Gastrocnemius medialis (tissue), 4 donors: ENCODE measurements around the gene ATP5F1D. TPM values are rescaled to one million over a fixed set of nuclear protein-coding genes. Genes with fewer than 3 reads are reported as not detected.

ENCODE experiments used
- ATAC-seq, 2 donors: fragments of 150-250 bp; one replicate each; pipeline ENCODE4 v1.9.1; 2016
- DNase-seq, 2 donors: peaks; one replicate each; pipeline ENCODE4 v3.0.0-alpha.2; 2019
- H3K27ac ChIP-seq, 4 donors: fragments of 200-600 bp; sonication (generic); 1 replicate in 1 of 4; 2 replicates in 3 of 4; pipeline ENCODE4 v1.5.1; 2016 to 2018; ENCODE audit warnings: mild to moderate bottlenecking in 2 of 4, moderate library complexity in 1 of 4
- H3K27me3 ChIP-seq, 3 donors: fragments of 200-600 bp; sonication (generic) in 2 of 3; 1 replicate in 1 of 3; 2 replicates in 2 of 3; pipeline versions ENCODE4 v1.5.1 to v1.6.0; 2016 to 2019; ENCODE audit warnings: mild to moderate bottlenecking in 1 of 3, moderate library complexity in 1 of 3
- H3K36me3 ChIP-seq, 2 donors: fragments of 200-600 bp; sonication (generic) in 1 of 2; one replicate each; pipeline ENCODE4 v1.5.1; 2017 to 2018
- H3K4me1 ChIP-seq, 2 donors: fragments of 200-600 bp; sonication (generic) in 1 of 2; one replicate each; pipeline ENCODE4 v1.5.1; 2016 to 2017; ENCODE audit warnings: mild to moderate bottlenecking in 2 of 2
- H3K4me3 ChIP-seq, 4 donors: fragments of 200-600 bp; sonication (generic) in 3 of 4; 1 replicate in 1 of 4; 2 replicates in 3 of 4; pipeline ENCODE4 v1.5.1; 2016 to 2019; ENCODE audit warnings: mild to moderate bottlenecking in 2 of 4
- H3K9me3 ChIP-seq, 3 donors: fragments of 200-600 bp; sonication (generic) in 2 of 3; 1 replicate in 1 of 3; 2 replicates in 2 of 3; pipeline ENCODE4 v1.5.1; 2016 to 2019
- CTCF ChIP-seq, 5 experiments: fragments of 450-650 bp in 3 of 5; fragments of 200-600 bp in 2 of 5; sonication (generic) in 2 of 5; IDR thresholded peaks in 4 of 5; conservative IDR thresholded peaks in 1 of 5; 1 replicate in 4 of 5; 2 replicates in 1 of 5; pipeline ENCODE4 v1.5.1; 2016 to 2019; ENCODE audit warnings: antibody characterized with exemption in 5 of 5, mild to moderate bottlenecking in 3 of 5, moderate library complexity in 3 of 5
- POLR2A ChIP-seq, 2 donors: fragments of 450-650 bp; IDR thresholded peaks; one replicate each; pipeline ENCODE4 v1.6.1; 2017; ENCODE audit warnings: antibody characterized with exemption in 2 of 2, mild to moderate bottlenecking in 2 of 2, moderate library complexity in 2 of 2
- in situ Hi-C, 4 donors: fragments of 200-750 bp; cut with MboI; loops; one replicate each; pipeline versions ENCODE4 v1.15.0 to v1.8.0; 2017; ENCODE audit warnings: low sequenced_read_pairs in 4 of 4
- intact Hi-C: fragments of 100-400 bp; cut with DNase I; formaldehyde crosslinking; loops from one replicate; pipeline ENCODE4 v1.15.1; 2023; ENCODE audit warnings: low total_unique reads
- total RNA-seq, 4 donors: library from RNA; depleted of rRNA; stranded (reverse); fragments of >200 nt; gene quantifications; one replicate each; pipeline versions ENCODE4 v1.1.0 to v1.2.3, GENCODE V29; 2016

Gene ATP5F1D
- total RNA-seq, 4 donors from 2014 or later = 189 to 442 (median 273) TPM

GRCh38 chr19:1256646-1257474 lies 15.3 kb downstream of the ATP5F1D start:
- TF ChIP-seq POLR2A (IDR thresholded peaks at IDR 0.05) (no peak), CTCF (IDR thresholded peaks at IDR 0.05 in 4 of 5, conservative IDR thresholded peaks at IDR 0.05 in 1 of 5) (no peak)
- intact Hi-C loops (no loop called here), in situ Hi-C loops (no loop called here)
- no peaks in the 10 kb centered on the region for H3K27me3 ChIP-seq
- H3K27ac ChIP-seq = peak overlapping the region; percentile 94 to 99 (median 96)
- peaks cover 61 to 66% of the 10 kb centered on the region in 2 donors for H3K4me1 ChIP-seq
- H3K4me3 ChIP-seq = no peak overlapping the region
- H3K36me3 ChIP-seq = peaks cover 0 to 46% of the 10 kb centered on the region in 2 donors
- ATAC-seq (no peak), DNase-seq (no peak)
- no peaks in the 10 kb centered on the region for H3K9me3 ChIP-seq

GRCh38 chr19:1257475-1258162 lies 16.1 kb downstream of the ATP5F1D start:
- no peaks in the 10 kb centered on the region for H3K9me3 ChIP-seq
- H3K4me3 ChIP-seq = no peak overlapping the region
- in situ Hi-C loops (no loop called here), intact Hi-C loops (no loop called here)
- DNase-seq (no peak), ATAC-seq (no peak)
- TF ChIP-seq POLR2A (IDR thresholded peaks at IDR 0.05) = no peak
- TF ChIP-seq CTCF (IDR thresholded peaks at IDR 0.05 in 4 of 5, conservative IDR thresholded peaks at IDR 0.05 in 1 of 5) = no peak
- H3K27ac ChIP-seq = peak overlapping the region; percentile 94 to 99 (median 96)
- H3K4me1 ChIP-seq = peaks cover 64 to 66% of the 10 kb centered on the region in 2 donors
- H3K36me3 ChIP-seq = peaks cover 0 to 45% of the 10 kb centered on the region in 2 donors
- H3K27me3 ChIP-seq = no peaks in the 10 kb centered on the region

- no peak for DNase-seq
- ATAC-seq = no peak
- in situ Hi-C loops (no loop called here), intact Hi-C loops (no loop called here)
- Histone ChIP-seq H3K27me3 (no peaks in the 10 kb centered on the region), H3K4me1 (peaks cover 63 to 65% of the 10 kb centered on the region in 2 donors), H3K9me3 (no peaks in the 10 kb centered on the region), H3K27ac (peak overlapping the region; percentile 94 to 99 (median 96)), H3K36me3 (peaks cover 0 to 45% of the 10 kb centered on the region in 2 donors), H3K4me3 (no peak overlapping the region)
- TF ChIP-seq CTCF (IDR thresholded peaks at IDR 0.05 in 4 of 5, conservative IDR thresholded peaks at IDR 0.05 in 1 of 5) = no peak
These were observed 16.6 kb downstream of the ATP5F1D start for GRCh38 chr19:1258163-1258492.

- H3K36me3 ChIP-seq = peaks cover 0 to 40% of the 10 kb centered on the region in 2 donors
These were observed 17.2 kb downstream of the ATP5F1D start for GRCh38 chr19:1258707-1259205.

More at GRCh38 chr19:1258707-1259205, 17.2 kb downstream of the ATP5F1D start:
- H3K27ac ChIP-seq = peak overlapping the region; percentile 94 to 99 (median 96)
- no peak for TF ChIP-seq POLR2A (IDR thresholded peaks at IDR 0.05)
- TF ChIP-seq CTCF (IDR thresholded peaks at IDR 0.05 in 4 of 5, conservative IDR thresholded peaks at IDR 0.05 in 1 of 5) = no peak
- H3K4me3 ChIP-seq = peak overlapping the region; percentile 22 to 65 (median 30)
- peaks cover 57 to 60% of the 10 kb centered on the region in 2 donors for H3K4me1 ChIP-seq
- intact Hi-C loops = no loop called here
- ATAC-seq (no peak), DNase-seq (no peak)
- no peaks in the 10 kb centered on the region for H3K27me3 ChIP-seq
- in situ Hi-C loops = no loop called here
- H3K9me3 ChIP-seq = no peaks in the 10 kb centered on the region
